Osteoblast (primary cell): ENCODE measurements around the gene CLTC. TPM values are rescaled to one million over a fixed set of nuclear protein-coding genes. Genes with fewer than 3 reads are reported as not detected.
A peak's percentile ranks its signal among the peaks of the same experiment; 100 is the strongest.

Source experiments
- DNase-seq: peaks from one replicate; pipeline ENCODE4 v3.0.0; 2011; ENCODE audit warnings: low spot score, mixed read lengths; ENCODE audit not compliant: insufficient read length; ENCODE audit errors: missing footprints
- H2AFZ ChIP-seq: 2 replicates; pipeline ENCODE4 v1.6.0; 2011; ENCODE audit warnings: mild to moderate bottlenecking, low read length
- H3K27ac ChIP-seq: 2 replicates; pipeline ENCODE4 v1.5.1; 2011; ENCODE audit warnings: mild to moderate bottlenecking, low read depth, low read length, moderate library complexity
- H3K27me3 ChIP-seq: 2 replicates; pipeline ENCODE4 v1.6.0; 2012; ENCODE audit warnings: mild to moderate bottlenecking, control low read depth, inconsistent platforms, low read length, moderate library complexity; ENCODE audit not compliant: insufficient read depth
- H3K36me3 ChIP-seq: 2 replicates; pipeline ENCODE4 v1.5.1; 2011; ENCODE audit warnings: mild to moderate bottlenecking, low read length, control low read depth, moderate library complexity; ENCODE audit not compliant: insufficient read depth
- H3K4me1 ChIP-seq: 2 replicates; pipeline ENCODE4 v1.5.1; 2011; ENCODE audit warnings: mild to moderate bottlenecking, low read length, control low read depth, moderate library complexity; ENCODE audit not compliant: insufficient read depth
- H3K4me2 ChIP-seq: 2 replicates; pipeline ENCODE4 v1.6.0; 2011; ENCODE audit warnings: mild to moderate bottlenecking, low read length; ENCODE audit not compliant: insufficient read depth
- H3K4me3 ChIP-seq: fragments of 200-600 bp; sonication (generic); 3 replicates; pipeline ENCODE4 v1.5.1; 2012; ENCODE audit warnings: mild to moderate bottlenecking, low read length, inconsistent platforms; ENCODE audit not compliant: insufficient read depth
- H3K79me2 ChIP-seq: 2 replicates; pipeline ENCODE4 v1.6.0; 2012; ENCODE audit warnings: mild to moderate bottlenecking, low read length, control low read depth, inconsistent platforms; ENCODE audit not compliant: insufficient read depth
- H3K9me3 ChIP-seq: 2 replicates; pipeline ENCODE4 v1.5.1; 2011; ENCODE audit warnings: low read depth, low read length, control low read depth
- H4K20me1 ChIP-seq: 2 replicates; pipeline ENCODE4 v1.6.0; 2012; ENCODE audit warnings: mild to moderate bottlenecking, low read length, control low read depth; ENCODE audit not compliant: insufficient read depth
- CTCF ChIP-seq: IDR thresholded peaks from 2 replicates; pipeline ENCODE4 v1.5.1; 2011; ENCODE audit warnings: mild to moderate bottlenecking, low read depth, low read length, moderate library complexity; ENCODE audit errors: extremely low read depth
- total RNA-seq: library from RNA; depleted of rRNA; stranded (reverse); fragments of >200 nt; gene quantifications from 2 replicates; pipeline ENCODE4 v1.2.3, GENCODE V29; 2012

Gene CLTC
- total RNA-seq, 1 donor, result 518 TPM

- Histone ChIP-seq H3K4me2 (peak overlapping the region; percentile 3), H3K9me3 (no peaks in the 10 kb centered on the region), H3K79me2 (peaks cover 99% of the 10 kb centered on the region), H3K27ac (peak overlapping the region; percentile 4), H3K4me3 (no peak overlapping the region), H4K20me1 (peaks cover 95% of the 10 kb centered on the region), H3K36me3 (no peaks in the 10 kb centered on the region), H3K27me3 (no peaks in the 10 kb centered on the region), H2AFZ (no peak overlapping the region), H3K4me1 (peaks cover 38% of the 10 kb centered on the region)
- no peak for TF ChIP-seq CTCF
- DNase-seq, result no peak
These were observed 7.6 kb downstream of the CLTC start for GRCh38 chr17:59627274-59627673.

GRCh38 chr17:59627770-59628171 is 8.1 kb downstream of the CLTC start:
- peaks cover 99% of the 10 kb centered on the region for H3K79me2 ChIP-seq
- H2AFZ ChIP-seq, result no peak overlapping the region
- no peaks in the 10 kb centered on the region for H3K27me3 ChIP-seq
- no peaks in the 10 kb centered on the region for H3K36me3 ChIP-seq
- H4K20me1 ChIP-seq, result peaks cover 95% of the 10 kb centered on the region
- H3K9me3 ChIP-seq, result no peaks in the 10 kb centered on the region
- TF ChIP-seq CTCF, result no peak
- peaks cover 38% of the 10 kb centered on the region for H3K4me1 ChIP-seq
- no peak for DNase-seq
- H3K4me3 ChIP-seq, result no peak overlapping the region
- H3K27ac ChIP-seq, result no peak overlapping the region
- H3K4me2 ChIP-seq, result no peak overlapping the region

- peaks cover 94% of the 10 kb centered on the region for H4K20me1 ChIP-seq
- no peak overlapping the region for H2AFZ ChIP-seq
- H3K4me3 ChIP-seq, result no peak overlapping the region
- H3K4me2 ChIP-seq, result no peak overlapping the region
- peaks cover 99% of the 10 kb centered on the region for H3K79me2 ChIP-seq
- H3K27ac ChIP-seq, result no peak overlapping the region
- no peak for TF ChIP-seq CTCF
- no peaks in the 10 kb centered on the region for H3K9me3 ChIP-seq
- no peak for DNase-seq
- H3K4me1 ChIP-seq, result peaks cover 30% of the 10 kb centered on the region
- no peaks in the 10 kb centered on the region for H3K36me3 ChIP-seq
- H3K27me3 ChIP-seq, result no peaks in the 10 kb centered on the region
These were observed 9.5 kb downstream of the CLTC start for GRCh38 chr17:59629174-59629573.

- Histone ChIP-seq H3K4me2 (no peak overlapping the region), H2AFZ (no peak overlapping the region), H3K4me3 (no peak overlapping the region), H3K4me1 (peaks cover 37% of the 10 kb centered on the region), H4K20me1 (peaks cover 90% of the 10 kb centered on the region), H3K36me3 (no peaks in the 10 kb centered on the region), H3K27ac (peak overlapping the region; percentile 31), H3K79me2 (peaks cover 99% of the 10 kb centered on the region), H3K9me3 (no peaks in the 10 kb centered on the region), H3K27me3 (no peaks in the 10 kb centered on the region)
- TF ChIP-seq CTCF, result no peak
- DNase-seq, result no peak
These were observed 11.6 kb downstream of the CLTC start for GRCh38 chr17:59631276-59631675.
